Stimulated activated naive CD4-positive, alpha-beta T cell treated with Interleukin-2 at 50 U/mL for 16 hours (primary cell): ENCODE results near the gene C11orf71.

Experiments used
- DNase-seq: peaks from one replicate; lab custom pipeline; 2025; lab: John Stamatoyannopoulos, UW

C11orf71 gene

GRCh38 chr11:114358716-114359115 is 41.6 kb downstream of the C11orf71 start:
- DNase-seq: no peak

GRCh38 chr11:114354076-114354475 is 46.2 kb downstream of the C11orf71 start:
- no peak for DNase-seq

GRCh38 chr11:114353443-114353842 is 46.9 kb downstream of the C11orf71 start:
- no peak for DNase-seq

GRCh38 chr11:114350022-114350421 is 50.3 kb downstream of the C11orf71 start:
- no peak for DNase-seq
